ENCODE results near the gene DNAJB4.
"Not testable (repeated sequence)": the region's sequence is repeated elsewhere in the genome, so short reads cannot be mapped to it uniquely, and the experiment has no call there.

Gene DNAJB4

DNA sequence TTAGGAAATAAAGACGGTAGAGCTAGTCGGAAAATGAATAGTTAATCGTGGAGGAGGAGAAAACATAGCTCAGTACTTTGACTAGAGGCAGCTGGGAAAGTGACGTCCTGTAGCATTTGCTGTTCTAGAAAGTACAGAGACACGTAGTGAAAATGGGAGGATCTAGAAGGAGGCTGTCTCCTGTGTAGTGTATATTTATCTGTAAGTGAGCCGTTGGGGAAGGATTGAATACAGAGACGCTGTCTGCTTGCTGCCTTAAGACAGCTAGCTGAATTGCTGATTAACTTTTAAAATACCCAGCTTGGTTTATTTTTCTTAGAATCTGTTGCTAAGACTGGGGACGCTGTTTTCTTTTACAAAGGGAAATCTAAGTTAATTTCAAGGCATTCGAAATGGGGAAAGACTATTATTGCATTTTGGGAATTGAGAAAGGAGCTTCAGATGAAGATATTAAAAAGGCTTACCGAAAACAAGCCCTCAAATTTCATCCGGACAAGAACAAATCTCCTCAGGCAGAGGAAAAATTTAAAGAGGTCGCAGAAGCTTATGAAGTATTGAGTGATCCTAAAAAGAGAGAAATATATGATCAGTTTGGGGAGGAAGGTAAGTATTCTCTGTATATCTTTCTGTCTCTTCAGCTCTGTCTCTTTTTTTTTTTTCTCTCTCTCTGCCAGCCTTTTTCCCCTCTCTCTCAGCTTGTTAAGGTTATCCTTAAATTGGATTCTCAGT is at the start of gene DNAJB4:
TSS of gene DNAJB4 (plus strand) at position 221 of the 729 bp plus-strand sequence. CDS start at position 393, 172 bp downstream.
- peak; percentile 13 to 30 for DNase-seq (ENCODE audit: extremely low read depth in 1 of 2, low read depth in 1 of 2)

DNA sequence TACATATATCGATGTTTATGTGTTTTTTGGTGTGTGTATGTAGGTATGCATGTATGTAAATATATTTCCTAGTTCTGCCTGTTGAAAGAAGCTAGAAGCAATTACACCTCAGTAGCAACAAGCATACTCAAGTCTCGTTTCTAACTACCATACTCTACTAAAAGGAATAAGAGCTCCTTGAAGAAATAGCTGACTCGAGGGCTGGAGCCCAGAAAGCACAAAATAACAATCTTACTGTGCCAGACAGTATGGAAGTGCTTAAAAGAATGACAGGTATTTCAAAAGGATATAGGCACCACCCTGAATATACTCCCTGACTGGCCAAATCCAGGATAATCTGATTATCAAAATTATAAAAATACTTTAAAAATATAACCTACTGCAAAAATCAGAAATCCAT is 49.0 kb upstream of the DNAJB4 start:
- DNase-seq (ENCODE audit: extremely low read depth in 1 of 2, low read depth in 1 of 2), result no peak

DNA sequence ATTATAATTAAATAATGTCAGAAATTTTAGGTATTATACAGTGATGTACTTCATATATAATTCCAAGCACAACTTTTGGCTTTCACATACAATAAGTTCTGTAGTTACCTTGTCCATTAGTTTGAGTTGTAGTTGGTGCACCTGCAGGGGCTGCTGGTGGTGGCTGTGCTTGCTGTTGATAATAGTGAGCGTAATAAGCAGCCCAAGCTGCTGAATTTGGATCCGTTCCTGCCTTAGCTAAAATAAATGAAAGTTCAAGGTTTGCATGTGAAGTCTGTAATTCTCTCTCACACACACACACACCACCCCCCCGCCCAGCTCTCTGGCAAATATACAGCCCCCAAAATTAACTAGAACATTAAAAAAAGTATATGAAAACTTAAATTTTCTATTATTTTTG is 48.3 kb upstream of the DNAJB4 start:
- DNase-seq (ENCODE audit: extremely low read depth in 1 of 2, low read depth in 1 of 2), result no peak

DNA sequence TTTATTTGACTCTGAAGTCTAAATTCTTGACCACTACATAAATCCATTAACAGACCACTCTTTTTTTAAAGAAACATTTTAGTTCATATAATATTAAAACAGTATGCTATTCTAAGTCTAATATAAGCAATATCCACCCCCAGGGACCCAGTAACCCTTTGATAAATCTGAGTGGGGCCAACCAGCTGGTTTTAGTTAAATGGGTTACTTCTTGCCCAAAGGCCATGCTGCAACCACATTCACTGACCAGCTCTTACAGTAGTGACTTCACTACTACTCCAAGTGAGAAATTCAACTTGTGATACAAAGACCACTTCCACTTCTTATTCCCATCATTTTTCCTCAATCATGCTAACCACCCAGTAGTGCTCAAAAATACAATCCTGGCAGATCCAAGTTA is 46.3 kb upstream of the DNAJB4 start:
- DNase-seq (ENCODE audit: extremely low read depth in 1 of 2, low read depth in 1 of 2), result no peak

DNA sequence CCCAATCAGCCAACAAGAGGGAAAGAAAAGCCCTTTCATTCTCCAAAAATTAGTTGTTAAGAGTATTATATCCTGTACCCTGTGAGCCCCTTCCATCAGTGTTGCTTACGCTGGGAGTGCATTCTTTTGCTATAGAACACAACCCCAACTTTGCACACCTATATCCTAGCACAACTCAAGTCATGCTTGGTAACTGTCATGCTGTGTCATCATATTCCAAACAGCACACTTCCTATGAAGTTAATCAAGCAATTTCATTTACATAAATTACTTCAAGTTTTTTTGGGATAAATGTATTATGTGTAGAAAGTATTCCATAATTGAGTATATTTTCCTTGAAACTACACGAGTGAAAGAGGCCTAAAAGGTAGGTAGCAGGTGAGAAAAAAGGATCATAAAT is 45.9 kb upstream of the DNAJB4 start:
- DNase-seq (ENCODE audit: extremely low read depth in 1 of 2, low read depth in 1 of 2), result no peak

DNA sequence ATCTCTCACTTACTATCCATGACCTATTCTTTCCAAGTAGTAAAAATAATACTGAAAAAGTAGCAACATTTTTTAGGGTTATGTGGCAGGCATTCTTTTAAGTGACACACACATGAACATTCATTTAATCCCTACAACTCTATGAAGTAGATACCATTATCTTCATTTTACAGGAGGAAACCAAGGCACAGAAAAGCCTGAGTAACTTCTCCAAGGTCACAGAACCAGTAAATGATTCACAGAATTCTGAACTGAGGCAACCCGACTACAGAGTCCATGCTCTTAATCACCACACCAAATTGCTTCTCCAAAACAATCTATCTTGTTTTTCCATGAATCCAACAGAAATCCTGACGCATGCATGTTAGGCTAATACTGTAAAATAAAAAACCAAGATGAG is 43.3 kb upstream of the DNAJB4 start:
- no peak for DNase-seq (ENCODE audit: extremely low read depth in 1 of 2, low read depth in 1 of 2)

DNA sequence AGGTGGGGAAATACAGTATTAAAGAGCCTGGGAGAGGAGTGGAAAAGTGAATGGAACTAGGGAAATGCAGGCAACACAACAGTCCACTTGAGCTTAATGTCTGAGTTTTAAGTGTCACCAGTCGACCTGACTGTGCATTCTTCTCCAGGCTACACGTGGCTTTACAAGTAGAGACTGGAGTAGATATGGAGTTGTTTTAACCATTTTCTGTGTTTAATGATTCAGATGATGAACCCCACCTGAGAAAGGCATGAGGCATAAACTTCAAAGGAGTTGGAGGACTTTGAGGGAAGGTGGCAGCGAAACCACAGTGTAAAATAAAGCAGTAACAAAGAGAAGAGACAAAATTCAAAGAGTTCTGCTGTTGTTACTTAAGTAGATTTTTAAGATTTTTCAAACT is 38.4 kb upstream of the DNAJB4 start:
- DNase-seq (ENCODE audit: extremely low read depth in 1 of 2, low read depth in 1 of 2), result no peak

DNA sequence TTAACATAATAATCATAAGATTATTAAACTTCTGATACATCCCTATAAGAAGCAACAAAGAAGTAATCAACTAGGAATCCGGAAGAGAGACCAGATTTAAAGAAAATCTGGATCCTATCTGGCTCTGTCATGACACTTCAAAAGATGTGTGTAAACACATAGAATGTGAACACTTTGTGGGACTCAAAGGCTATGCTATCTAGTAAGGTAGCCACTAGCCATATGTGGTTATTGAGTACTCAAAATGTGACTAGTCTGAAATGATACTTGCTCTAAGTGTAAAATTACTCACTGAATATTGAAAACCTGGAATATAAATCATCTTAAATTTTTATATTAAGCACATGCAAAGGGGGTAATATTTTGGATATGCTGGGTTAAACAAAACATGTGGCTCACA is 34.5 kb upstream of the DNAJB4 start:
- no peak for DNase-seq (ENCODE audit: extremely low read depth in 1 of 2, low read depth in 1 of 2)

DNA sequence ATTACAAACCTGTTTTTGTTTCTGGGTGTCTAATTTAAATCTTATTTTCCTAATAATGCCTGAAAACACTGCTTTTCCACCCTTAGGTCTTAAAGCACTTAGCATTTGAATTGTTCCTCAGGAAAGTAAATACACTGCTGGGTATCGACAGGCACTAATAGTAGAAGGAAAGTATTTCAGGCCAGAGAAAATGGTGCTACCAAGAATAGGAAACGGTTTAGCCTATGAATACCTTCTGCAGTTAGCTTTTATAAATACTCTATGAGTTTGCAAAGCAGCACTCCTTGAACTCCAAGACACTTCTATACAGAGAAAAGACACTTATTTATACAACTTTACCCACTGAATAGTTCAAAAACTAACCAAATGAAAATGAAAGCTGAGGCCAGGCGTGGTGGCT is 32.7 kb upstream of the DNAJB4 start:
- DNase-seq (ENCODE audit: extremely low read depth in 1 of 2, low read depth in 1 of 2), result no peak

DNA sequence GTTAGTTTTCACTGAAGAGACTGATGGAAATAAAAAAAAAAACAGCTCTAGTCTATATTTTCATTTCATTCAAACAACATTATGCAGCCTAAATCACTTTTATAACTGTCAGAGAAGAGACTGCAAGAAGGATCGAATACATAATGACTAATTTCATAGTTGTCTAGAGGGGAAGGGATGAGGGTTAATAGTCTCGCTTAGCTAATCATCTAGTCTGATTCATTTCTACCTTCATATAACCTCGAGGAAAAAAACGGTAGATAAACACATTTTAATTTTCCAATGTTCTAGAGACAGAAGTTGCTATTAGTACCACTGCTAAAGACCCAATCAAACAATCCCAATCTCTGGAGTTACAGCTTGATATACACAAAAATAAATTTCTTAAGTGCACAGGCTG is 29.4 kb upstream of the DNAJB4 start:
- DNase-seq (ENCODE audit: extremely low read depth in 1 of 2, low read depth in 1 of 2), result no peak

DNA sequence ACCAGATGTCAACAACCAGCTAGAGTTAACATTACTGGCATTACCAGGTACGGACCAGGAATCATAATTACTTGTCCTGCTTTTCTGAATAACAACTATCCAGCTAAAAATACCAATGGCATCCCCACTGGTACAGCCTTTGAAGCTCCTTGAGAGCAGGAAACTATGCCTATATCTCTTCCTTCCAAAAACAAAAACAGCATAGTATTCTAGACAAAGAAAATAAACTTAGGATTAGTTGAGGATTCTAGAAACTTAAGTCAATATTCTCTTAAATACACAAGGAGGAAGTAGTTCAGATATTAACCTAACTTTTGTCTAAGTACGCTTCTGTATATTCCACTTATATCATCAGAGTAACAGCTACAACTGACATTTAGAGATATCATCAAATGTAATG is 28.8 kb upstream of the DNAJB4 start:
- no peak for DNase-seq (ENCODE audit: extremely low read depth in 1 of 2, low read depth in 1 of 2)

DNA sequence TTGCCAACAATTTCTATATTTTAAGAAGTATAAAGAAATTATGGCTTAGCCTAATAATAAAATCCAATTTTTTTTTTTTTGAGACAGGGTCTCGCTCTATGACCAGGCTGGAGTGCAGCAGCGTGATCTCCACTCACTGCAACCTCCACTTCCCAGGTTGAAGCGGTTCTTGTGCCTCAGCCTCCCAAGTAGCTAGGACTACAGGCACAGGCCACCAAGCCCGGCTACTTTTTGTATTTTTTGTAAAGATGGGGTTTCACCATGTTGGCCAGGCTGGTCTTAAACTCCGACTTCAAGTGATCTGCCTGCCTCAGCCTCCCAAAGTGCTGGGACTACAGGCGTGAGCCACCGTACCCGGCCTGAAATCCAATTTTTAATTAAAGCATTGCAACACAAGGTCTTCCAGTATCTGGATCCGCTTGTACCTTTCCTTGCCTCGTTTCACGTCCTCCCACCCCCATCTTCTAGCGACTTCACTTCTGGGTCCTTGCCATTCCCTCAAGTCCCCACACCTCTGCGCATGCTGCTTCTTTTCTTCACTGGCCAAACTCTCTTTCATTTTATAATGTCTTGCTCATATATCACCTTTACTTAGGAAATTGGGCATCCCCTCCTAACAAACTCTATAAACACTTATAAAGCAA is 28.2 kb upstream of the DNAJB4 start:
- DNase-seq (ENCODE audit: extremely low read depth in 1 of 2, low read depth in 1 of 2), result no peak

DNA sequence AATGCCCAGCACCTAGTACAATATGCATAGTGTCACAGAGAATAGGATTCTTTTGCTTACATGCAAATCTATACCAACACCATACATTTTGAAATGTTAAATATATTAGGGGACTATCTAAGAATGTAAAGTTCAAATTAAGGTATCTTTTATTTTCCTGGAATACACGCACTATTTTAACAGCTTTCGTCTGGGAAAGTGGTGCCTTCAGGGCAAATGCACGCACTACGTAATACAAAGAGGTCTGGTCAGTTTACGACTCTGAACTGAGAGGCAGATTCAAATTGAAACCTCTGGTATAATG is 26.8 kb upstream of the DNAJB4 start:
- DNase-seq (ENCODE audit: extremely low read depth in 1 of 2, low read depth in 1 of 2), result no peak

DNA sequence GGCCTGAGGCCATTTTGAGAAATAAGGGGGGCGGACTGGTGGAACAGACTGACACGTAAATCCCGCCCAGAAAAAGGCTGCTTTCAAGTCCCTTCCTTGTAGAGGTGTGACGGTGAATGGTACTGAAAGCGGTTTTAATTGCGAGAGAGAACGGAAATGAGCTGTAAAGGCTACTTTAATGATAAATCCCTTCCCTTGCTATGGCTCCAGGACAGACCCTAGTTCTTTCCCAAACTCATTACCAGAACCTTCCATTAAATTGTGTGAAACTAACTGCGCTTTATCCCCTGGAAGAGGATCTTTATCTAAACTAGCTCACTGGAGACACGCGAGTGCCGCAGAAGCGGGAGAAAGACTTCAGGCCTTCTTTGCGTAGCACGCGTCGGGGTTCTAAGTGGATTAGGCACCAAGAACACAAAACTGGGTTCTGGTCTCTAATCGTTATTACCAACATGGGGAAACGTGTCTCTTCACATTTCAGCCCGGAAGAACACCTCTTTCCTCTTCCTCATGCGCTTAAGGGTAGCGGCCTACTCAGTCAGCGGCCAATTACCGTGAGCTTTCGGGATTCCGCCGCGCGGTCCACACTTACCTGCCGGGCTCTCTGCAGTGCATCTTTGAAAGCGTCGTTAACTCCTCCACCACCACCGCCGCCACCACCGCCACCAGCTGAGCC is 26.3 kb upstream of the DNAJB4 start:
- peak; percentile 33 to 46 for DNase-seq (ENCODE audit: extremely low read depth in 1 of 2, low read depth in 1 of 2)

DNA sequence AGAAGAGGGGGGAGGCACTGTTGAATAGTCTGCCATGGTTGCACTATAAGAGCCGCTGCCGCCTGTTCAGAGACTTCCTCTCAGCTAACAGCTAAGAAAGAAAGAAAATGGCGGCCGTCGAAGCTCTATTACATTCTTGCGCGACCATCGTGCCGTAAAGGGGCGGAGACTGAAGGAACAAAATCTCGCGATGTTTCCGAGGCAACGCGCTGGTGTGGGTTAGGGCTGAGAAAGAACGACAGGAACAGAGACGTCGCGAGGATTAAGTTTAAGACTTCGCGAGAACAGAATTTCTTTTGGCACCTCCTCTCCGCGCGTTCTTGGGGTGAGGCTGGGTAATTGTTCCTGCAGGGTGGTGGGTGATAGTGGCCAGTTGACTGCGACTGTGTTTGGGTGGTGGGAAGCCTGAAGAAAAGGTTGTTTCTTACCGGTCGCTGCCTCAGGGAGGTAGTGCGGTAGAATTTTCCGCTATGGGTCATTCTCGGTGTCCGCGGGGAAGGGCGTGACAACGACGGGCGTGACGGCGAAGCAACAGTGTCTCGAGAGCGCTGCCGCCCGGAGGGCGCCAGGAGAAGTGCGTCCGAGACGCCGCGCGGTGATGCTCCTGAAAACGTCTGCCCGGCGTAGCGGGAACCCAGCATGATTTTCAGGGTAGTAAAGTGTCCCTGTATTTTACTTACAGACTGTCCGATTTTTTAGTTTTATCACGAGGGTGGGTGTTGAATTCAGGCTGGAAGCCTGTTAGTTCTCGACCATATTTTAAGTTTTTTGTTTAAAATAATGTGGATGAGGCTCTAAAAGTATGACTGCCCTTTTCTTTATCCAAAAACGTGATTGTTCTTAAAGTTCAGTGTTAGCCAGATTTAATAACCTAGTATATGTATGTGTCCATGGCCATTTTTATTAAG is 25.5 kb upstream of the DNAJB4 start, which contains the start of gene FUBP1:
TSS of gene FUBP1 (minus strand) at position 104 of the 908 bp plus-strand sequence. CDS start at position 36, 68 bp downstream.
- DNase-seq (ENCODE audit: extremely low read depth in 1 of 2, low read depth in 1 of 2), result peak; percentile 88 to 92

DNA sequence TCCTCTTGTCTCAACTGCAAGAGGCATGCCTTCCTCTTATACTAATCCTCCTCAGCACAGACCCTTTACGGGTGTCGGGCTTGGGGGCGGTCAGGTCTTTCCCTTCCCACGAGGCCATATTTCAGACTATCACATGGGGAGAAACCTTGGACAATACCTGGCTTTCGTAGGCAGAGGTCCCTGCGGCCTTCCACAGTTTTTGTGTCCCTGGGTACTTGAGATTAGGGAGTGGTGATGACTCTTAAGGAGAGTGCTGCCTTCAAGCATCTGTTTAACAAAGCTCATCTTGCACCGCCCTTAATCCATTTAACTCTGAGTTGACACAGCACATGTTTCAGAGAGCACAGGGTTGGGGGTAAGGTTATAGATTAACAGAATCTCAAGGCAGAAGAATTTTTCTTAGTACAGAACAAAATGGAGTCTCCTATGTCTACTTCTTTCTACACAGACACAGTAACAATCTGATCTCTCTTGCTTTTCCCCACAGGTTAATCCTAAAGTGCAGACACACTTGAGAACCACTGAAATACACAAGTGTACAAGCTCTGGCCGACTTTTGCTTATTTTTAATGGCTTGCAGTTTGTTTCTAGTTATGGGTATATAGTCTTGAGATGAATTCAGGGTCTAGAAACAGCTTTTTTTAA is 21.3 kb upstream of the DNAJB4 start:
- DNase-seq (ENCODE audit: extremely low read depth in 1 of 2, low read depth in 1 of 2), result not testable (repeated sequence)

DNA sequence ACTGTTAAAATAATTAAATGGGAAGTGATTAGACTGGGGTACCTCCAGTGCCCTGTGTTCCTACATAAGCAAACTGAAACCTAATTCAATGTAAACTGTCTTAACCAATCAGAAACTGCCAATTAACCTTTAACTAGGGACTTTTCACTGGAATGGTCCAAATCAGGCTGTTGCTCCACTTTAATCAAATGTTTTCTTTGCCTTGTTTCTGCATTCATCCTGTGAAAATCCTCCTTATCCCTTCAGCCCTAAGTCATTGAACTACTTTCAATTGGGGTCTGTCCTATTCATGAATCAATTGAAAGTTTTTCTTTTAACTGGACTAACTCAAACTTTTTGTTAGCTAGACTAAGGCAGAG is 20.8 kb upstream of the DNAJB4 start:
- no peak for DNase-seq (ENCODE audit: extremely low read depth in 1 of 2, low read depth in 1 of 2)

DNA sequence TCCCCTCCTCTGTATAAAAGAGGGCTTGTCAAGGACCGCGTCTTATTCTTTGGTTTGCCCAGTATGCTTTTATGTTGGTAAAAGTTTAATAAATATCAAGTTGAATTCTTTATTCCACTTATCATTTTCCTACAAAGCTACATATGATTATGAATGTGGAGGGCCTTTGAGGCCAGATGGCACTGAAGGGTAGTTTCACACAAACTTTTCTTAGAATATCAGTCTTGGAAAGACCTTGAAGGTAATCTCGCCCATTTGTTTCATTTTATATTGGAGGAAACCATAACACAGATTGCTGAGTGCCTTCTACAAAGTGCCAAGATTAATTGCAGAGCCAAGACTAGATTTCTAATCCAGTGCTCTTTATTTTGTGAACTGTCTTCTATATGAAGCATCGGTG is 20.1 kb upstream of the DNAJB4 start:
- DNase-seq (ENCODE audit: extremely low read depth in 1 of 2, low read depth in 1 of 2), result no peak

DNA sequence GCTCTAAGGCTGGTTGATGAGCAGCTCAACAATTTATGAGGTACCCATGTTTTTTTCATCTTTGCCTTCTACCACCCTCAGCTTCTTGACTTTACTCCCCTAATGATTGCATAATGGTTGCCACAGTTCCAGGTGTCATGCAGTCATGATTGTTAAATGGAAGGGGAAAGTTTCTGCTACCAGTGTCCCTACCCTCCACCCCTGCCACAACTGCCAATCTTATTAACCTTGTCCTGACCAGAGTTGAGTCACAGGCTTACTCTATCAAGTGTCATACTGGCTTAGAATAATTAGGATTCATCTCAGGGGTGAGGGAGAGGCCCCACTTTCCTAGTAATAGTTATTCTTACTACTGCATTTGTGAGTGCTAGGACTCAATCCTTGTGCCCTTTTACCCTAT is 17.9 kb upstream of the DNAJB4 start:
- DNase-seq (ENCODE audit: extremely low read depth in 1 of 2, low read depth in 1 of 2), result no peak

DNA sequence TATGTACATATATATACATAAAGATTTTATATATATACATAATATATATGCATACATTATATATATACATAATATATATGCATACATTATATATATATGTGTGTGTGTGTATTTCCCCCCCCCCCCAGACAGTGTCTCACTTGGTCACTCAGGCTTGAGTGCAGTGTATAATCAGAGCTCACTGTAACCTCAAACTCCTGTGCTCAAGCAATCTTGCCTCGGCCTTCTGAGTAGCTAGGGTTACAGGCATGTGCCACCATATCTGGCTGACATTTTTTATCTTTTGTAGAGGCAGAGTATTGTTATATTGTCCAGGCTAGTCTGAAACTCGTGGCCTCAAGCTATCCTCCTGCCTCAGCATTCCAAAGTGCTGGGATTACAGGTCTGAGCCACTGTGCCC is 16.8 kb upstream of the DNAJB4 start:
- no peak for DNase-seq (ENCODE audit: extremely low read depth in 1 of 2, low read depth in 1 of 2)

DNA sequence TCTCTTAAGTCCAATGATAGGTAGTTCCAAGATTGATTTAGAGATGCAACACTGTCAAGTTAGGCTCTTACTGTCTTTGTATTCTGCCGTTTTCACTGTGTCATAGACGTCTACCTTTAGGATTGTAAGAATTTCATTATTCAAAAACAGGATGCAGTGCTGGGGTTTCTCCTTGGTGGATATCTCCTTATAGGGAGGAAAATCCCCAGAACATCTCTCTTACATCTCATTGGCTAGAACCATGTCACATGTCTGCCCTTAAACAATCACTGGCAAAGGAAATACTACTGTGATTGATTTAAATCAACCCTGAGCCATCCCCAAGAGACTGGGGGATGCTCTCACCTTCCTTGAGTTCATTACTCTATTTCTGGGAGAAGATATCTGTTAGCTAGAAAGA is 15.0 kb upstream of the DNAJB4 start:
- DNase-seq (ENCODE audit: extremely low read depth in 1 of 2, low read depth in 1 of 2), result no peak

Measured in activated CD8-positive, alpha-beta memory T cell treated with anti-CD3 and anti-CD28 coated beads for 1 hour (primary cell).